Measurements from ENCODE around the gene OCEL1.
A peak's percentile ranks its signal among the peaks of the same experiment; 100 is the strongest.

OCEL1 gene

DNA sequence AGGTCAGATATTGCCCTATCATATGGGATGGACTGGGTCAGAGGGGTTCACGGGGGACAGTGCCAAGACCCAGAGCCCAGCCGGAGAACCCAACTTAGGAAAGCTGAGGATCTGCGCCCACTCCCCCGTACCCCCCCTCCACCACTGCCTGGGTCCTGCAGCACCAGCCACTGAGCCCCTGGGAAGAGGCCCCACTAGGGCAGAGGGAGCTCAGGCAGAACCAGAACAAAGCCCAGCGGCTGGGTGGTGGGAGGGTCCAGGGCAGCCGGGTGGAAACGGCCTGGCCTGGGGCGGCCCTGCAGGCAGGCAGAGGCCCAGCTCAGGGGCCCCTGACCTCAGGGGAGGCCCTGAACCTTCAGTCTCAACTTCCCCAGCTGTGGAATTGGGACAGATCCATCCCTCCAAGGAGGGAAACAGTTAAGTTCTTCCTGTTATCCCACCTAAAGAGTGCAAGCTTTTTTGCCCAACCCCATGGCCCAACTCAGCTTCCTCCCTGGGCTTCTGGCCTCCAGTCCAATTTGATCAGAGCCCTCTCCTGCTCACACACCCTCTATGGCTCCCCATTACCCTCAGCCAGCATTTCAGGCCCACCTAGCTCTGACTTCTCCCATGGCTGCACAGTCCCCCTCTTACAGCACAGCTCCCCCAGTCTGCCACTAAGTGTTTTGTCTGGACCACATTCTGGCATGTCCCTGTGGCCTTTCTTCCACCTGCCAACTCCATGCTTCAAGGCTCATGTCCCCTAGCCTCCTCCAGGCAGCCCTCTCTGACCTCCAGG is 16.6 kb downstream of the OCEL1 start:
- DNase-seq, result no peak

DNA sequence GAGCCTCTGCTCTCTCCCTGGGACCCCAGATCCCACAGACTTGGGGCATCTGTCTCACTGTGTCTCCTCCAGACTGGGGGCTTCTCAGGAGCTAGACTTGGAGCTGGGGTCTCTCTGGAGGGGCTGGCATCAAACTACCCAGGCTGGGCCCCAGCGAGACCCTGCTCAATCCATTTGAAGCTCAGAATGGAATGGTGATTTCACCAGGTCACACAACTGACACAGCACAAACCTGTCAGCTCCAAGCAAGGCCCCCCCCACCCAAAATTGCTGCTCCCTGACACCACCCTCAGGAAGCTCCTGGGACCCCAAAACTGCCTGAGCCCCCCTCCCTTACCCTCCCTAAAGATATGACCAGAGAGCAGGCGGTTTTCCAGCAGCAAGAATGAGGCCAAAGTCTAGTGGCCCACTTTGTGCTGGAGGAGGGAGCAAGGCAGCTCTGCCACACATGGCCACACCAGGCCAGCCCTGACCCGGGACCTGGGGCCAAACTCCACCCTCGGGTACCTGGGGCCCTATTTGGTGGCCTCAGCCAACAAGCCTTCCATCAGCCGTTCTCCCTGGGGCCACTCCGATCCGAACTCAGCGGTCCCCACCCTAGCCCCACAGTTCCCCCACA is 17.3 kb downstream of the OCEL1 start:
- DNase-seq, result no peak

DNA sequence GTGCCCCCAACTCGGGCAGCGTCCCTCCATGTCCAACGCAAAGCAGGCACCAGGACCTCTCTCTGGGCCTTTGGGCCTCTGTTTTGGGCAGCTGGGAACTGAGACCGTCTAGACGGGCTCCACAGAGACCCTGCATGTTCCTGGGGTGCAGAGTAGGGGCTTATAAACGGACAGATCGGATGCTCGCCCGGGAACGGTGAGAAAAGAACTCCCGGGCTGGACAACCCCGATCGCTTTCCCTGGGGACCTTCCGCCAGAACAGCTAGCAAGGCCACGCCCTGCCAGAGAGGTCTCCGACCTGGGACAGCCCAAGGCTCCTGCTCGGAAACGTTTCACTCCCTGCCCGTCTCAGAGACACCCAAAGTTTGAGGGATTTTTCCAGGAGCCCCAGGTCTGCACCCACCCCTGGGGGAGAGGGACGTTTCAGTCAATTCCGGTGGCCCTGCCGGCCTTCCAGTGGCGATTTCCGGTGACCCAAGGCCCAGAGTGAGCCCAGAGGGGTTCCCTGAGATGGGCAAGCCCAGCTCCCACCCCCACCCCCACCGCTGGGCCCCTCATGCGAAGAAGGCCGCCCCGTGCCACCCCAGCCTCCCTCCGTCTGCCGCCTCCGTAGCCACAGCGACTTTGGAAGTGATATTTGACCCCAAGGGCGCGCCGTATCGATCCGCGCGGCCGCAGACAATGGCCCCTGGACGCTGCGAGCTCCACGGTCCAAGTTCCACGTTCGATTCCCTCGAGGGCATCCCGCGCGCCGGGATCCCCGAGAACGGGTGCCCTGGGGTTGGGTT is 18.0 kb downstream of the OCEL1 start:
- DNase-seq, result no peak

DNA sequence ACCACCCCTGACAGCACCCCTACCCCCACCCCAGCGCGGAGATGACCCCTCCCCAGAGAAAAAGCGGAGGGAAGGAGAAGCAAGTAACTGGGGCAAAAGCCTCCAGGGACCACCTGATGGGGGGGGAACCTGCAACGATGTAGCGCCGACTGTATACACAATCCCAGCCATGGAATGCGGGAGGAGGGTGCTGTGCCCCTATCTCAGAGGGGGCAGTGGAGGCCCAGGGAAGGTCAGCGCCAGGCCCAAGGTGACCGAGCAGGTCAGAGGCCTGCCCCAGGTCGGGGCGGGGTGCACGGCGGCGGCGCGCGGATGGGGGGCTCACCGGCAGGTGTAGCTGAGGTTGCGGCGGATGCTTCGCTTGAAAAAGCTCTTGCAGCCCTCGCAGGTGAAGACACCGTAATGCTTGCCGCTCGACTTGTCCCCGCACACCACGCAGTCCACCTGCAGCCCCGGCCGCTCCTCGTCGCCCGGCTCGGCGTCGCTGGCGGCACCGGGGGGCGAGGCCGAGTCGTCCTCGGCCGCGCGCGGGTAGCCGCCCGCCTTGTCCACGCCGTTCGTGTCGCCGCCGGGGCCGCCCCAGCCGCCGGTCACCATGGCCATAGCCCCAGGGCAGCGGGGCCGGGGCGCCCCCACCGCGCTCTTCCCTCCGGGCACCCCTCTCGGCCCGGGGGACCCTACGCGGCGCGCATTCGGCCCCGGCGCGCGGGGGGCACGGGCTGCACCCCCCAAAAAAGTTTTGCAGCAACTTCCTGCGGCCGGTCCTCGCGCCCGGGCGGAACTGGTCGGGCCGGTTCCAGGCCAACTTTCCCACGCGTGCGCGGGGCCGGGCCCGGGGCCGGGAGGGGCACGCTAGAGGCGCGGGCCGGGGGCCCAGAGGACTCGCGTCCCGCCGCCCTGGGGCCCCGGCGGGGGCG is 18.9 kb downstream of the OCEL1 start:
- no peak for DNase-seq

DNA sequence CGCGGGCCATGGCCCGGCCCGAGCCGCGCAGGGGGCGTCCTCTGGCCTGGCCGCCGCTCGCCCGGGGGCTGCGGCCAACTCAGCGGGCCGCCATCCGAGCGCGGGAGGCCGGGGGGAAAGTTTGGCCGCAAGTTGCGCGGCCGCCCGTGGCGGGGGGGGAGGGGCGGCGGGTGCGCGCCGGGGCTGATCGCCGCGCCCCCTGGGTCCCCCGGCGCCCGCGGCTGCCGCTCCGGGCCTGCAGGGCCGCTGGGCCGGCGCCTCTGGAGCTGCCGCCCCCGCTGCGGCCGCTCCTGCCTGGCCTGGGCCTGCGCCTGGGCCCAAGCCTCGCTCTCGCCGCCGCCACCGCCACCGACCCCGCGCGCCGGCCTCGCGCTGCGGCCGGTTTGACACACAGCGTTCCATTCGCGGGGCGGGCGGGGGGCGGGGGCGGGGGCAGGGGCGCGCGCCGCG is 19.5 kb downstream of the OCEL1 start, which contains the start of gene NR2F6:
Gene NR2F6, minus strand, starts transcription at position 385 of the 450 bp plus-strand sequence. CDS start 699 bp downstream, outside the sequence.
- no peak for DNase-seq

DNA sequence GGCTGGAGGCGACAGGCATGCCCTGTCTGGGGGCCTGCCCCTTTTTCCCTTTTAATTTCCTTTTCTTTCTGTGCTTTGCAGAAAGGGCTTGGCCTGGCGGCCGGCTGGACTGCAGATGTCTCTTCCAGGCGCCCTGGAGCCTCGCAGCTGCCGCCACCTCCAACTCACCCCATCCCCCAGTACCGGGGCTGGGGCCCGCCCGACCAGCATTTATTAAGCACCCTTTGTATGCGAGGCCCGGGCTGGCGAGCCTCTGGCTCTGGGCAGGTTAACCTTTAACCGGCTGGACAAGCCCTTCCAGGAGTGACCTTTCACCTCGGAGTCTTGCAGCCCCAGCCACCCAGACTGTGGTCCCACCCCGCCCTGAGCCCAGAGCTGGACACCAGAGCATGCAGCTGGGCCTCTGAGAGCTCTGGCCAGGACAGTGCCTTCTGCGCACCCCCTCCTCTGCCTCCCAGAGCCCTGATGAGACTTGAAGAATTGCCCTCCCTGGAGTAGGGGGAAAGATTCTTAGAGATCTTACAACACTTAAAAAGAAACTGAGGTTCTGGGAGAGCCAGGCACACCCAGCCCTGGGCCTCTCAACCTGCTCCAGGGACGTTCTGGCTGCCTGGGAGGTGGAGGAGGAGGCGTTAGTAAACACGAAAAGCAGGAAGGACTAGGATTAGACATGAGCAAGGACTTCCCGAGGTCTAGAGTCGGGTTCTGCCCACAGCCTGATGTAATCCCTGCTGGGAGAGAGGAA is 20.8 kb downstream of the OCEL1 start:
- DNase-seq, result no peak

DNA sequence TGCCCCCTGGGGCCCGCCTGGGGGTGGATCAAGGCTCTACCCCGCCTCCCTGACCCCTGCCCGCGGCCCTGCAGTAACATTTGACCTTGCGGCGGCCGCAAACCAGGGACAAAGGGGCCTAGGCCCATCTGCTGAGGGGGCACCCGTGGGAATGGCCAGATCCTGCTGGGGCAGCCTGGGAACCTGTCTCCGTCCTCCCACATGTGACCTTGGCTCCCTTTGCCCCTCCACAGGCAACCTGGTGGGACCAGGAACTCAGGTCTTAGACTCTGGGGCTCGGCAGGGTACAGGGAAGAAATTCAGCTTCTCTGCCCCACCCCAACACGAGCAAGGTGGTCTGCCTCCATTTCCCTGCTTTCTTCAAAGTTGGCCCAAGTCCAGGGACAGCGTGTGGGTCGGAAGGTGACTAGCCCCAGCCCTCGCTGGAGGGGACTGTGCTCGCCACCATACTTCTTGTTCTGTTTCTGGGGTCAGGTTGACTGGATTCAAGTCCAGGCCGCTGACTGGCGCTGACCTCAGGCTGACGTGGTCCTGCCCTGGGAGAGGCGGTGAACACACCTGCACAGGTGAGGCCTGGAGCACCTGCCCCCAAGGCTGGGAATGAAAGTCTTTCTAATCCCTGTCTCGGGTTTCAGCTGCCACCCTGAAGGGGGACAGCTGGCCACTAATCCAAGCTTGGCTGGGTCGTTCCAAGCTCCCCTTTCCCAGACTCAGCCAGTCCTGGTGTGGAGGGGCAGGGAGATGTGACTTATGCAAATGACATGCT is 22.2 kb downstream of the OCEL1 start:
- no peak for DNase-seq

DNA sequence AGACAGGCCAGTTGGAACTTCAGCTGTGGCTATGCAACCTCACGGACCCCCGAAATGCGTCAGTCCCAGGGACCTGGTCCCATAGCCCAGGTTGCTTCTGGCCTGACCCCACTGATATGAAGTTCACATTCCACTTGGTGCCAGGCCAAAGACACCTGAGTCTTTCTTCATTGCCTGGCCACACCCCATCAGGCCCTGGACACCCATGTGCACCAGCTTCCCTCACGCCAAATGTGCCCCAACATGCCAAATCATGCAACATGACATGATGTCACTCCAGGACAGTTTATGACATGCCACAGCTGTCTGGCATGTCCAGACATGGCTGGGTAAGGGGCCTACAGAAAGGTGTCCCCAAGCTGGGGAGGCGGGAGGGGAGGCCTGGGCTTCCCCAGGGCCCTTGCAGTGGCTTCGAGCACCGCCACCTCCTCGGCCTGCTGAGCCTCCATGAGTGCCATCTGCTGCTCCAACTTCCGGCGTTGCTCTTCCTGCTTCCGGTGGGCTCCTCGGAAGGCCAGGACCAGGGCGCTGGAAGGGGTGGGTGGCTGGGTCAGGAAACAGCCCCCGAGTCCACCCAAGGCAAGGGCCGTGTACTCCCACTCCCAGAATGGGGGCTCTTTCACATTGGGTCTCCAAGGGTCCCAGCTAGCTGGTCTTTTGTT is 24.0 kb downstream of the OCEL1 start:
- DNase-seq, result no peak

DNA sequence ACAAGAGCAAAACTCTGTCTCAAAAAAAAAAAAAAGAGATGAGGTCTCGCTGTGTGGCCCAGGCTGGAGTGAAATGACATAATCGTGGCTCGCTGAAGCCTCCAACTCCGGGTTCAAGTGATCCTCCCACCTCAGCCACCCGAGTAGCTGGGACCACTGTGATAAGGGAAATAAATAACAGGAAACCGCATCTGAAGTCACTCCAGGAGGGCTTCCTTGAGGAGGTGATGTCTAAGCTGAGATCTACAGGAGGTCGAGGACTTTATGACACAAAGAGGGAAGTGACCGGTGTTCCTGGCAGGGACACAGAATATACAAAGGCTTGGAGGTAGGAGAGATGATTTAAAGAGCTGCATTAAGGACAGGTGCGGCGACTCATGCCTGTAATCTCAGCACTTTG is 28.6 kb downstream of the OCEL1 start:
- no peak for DNase-seq

DNA sequence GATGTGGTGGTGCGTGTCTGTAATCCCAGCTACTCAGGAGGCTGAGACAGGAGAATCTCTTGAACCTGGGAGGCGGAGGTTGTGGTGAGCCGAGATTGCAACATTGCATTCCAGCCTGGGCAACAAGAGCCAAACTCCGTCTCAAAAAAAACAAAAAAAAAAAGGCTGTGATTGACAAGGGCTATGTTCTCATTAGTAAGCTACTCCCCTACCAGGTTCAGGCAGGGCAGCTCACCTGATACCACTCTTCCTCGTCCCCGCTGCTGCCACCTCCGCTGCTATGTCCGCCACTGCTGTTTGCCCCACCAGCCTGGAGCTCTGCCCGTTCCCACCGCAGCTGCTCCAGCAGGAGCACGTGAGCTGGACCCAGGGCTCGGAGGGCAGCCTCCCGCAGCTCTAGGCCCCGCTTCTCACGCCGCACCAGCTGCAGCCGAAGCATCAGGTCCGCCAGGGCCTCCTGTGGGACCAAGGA is 29.2 kb downstream of the OCEL1 start:
- DNase-seq, result no peak

DNA sequence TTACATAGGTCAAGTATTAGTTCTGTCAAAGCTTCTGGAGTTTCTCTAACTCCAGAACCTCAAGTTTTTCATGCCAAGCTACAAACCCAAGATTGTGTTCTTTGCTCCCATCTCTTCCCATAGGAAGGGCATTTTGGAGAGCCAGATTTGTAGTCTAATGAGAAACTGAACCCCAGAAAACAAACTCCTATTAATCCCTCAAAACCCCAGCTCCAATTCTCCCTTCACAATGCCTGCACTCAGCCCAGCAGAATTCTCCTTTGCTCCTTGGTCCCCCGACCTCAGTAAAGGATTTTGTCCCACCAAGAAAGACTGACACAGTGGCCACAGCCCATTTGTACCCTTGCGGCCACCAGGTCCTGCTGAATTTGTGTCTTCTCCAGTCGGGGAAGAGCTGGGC is 30.1 kb downstream of the OCEL1 start:
- no peak for DNase-seq

DNA sequence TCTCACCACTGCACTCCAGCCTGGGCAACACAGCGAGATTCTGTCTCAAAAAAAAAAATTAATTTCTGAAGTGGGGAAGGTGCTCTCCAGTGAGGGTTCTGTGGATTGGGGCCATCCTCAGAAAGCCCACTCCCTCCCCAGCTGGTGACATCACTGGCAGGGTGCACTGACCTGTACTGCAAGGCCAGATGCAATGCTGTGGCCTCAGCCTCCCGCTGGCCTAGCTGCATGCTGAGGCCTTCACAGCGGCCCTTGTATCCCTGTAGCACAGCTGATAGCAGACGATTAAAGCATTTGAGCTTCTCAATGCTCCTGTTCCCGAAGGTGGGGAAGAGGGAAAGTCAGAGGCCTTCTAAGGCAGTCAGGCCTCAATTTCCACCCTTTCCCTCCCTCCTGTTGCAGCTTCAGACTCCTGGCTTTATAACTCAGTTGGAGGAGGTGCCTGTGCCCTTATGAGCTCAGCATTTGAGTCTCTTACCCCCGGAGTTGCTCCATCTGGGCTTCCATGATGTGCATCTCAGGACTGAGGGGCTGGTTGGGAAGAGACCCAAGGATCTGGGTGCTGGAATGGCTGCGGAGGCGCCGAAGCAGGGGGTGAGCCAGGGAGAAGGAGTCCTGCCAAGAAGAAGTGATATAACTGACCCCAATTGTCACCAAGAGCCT is 33.2 kb downstream of the OCEL1 start:
- DNase-seq, result no peak

DNA sequence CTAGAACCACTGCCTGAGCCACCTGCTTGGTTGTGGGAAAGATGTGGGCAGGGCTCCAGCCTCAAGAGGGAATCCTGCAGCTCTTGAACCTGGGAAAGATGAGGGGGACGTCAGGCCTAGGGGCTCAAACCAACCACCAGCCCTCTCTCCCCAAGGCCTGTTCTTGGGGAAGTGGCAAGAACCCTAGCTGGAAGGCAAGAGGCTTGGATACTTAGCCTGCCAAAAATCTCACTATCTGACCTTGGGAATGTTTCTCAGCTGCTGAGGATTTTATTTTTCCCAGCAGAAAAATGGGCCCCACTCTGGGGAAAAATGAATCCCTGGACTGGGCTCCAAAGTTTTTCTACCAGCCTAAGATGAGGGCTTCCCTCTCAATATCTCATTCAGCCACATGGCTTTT is 33.9 kb downstream of the OCEL1 start:
- DNase-seq, result no peak

DNA sequence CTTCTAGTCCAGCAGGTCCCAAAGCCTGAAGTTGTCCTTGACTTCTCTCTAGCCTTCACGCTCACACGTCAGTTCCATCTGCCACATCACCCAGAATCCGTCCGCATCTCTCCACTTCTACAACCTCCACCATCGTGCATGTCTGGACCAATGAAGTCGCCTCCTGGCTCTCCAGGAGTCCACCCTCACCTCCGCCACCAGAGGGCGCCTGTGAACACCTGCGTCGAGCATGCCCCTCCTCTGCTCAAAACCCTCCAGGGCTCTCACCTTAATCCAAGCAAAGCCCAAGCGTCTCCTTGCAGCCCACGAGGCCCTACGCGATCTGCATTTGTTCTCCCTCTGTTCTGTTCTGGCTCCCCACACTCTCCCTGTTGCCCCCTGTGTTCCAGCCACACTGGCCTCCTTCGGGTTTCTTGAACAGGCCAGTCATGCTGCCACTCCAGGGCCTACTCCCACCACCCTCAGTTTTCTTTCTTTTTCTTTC is 34.9 kb downstream of the OCEL1 start:
- peak; percentile 84 for DNase-seq

DNA sequence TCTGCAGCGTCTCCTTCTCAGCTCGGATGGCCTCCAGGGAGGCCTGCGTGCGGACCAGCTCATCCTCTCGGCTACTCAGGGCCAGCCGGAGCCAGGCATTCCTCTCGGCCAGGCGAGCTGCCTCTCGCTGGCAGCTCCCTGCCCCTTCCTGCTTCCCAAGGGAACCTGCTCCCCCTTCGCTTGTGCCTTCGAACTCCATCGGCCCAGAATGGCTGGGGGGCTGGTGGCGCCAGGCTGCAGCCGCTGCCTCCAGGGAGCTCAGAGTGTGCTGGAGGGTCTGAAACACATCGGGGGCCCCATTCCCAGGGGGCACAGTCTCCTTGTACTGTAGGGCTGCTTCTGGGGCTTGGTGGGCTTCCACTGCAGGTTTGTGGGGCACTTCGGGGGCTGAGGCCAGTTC is 36.5 kb downstream of the OCEL1 start:
- DNase-seq, result no peak

DNA sequence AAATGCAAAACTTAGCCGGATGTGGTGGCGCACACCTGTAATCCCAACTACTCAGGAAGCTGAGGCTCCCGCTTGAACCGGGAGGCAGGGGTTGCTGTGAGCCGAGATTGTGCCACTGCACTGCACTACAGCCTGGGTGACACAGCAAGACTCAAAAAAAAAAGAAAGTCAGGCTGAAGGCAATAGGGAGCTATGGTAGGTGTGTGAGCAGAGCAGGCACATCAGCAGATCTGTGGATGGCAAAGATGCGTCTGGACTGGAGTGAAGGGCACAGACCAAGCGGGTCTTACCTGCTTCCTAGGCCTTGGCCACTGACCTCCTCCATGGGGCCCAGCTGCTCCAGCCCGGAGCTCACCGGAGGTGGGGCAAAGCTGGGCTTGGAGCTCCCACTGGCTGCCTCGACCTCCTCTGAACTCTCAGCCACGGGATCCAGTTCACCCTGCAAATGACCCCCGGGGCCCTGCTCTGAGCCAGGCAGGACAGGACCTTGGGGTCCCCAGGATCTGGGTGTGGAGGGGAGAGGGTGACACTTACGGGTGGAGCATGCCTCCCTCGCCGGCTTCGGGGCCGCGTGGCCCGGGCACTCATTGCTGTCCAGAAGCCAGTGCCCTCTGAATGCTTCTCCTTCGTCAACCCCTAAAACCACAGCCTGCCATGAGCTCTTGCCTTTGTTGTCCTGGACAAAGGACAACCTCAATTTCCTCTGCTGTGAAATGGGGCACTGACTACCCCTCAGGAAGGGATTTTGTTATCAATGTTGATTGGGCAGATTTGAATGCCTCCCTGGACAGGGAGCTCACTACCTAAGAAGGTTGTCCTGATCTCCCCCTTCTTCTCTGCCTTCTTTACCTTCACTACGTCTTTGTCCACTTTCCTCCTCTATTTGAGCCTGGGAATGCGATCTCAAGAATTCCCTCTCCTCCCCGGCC is 38.0 kb downstream of the OCEL1 start:
- DNase-seq, result no peak

DNA sequence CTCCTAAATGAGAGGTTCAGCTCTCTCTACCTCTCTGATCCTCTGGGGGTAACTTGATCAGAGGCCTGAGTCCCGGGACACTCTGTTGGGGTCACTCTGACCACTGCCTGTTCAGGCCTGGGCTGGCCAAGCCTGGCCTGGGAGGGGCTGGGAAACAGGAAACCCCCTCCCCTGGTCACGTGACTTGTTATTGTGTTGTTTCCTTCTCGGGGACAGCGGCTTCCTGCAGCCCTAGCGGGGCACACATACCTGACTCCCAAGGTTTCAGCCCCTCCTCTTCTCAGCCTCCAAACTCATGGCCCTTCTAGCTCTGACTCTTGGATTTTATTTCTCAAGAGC is 38.6 kb downstream of the OCEL1 start, which contains the start of gene USHBP1:
Gene USHBP1, minus strand, starts transcription at position 105 of the 339 bp plus-strand sequence. CDS start 446 bp downstream, outside the sequence.
- DNase-seq, result no peak

DNA sequence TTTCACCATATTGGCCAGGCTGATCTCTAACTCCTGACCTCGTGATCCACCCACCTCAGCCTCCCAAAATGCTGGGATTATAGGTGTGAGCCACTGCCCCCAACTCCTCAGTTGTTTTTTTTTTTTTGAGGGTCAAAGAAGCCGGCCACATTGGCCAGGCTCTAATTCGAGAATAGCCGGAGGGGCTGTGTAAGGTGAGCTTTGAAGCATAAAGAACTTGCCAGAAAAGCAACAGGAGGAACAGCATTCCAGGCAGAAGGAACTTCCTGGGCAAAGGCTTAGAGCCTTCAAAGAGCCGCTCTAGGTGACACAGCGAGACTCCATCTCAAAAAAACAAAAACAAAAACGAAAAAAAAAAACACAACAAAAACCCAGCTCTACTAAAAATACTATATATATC is 40.0 kb downstream of the OCEL1 start:
- DNase-seq, result no peak

Measured in central memory CD4-positive, alpha-beta T cell (primary cell).